Activated B cell treated with CpG ODN at 0.5 μM for 24 hours (primary cell): ENCODE data around the gene EIF3A. TPM values are rescaled to one million over a fixed set of nuclear protein-coding genes. Genes with fewer than 3 reads are reported as not detected.
"Not testable (repeated sequence)": the region's sequence is repeated elsewhere in the genome, so short reads cannot be mapped to it uniquely, and the experiment has no call there.

ENCODE experiments used
- ATAC-seq: fragments of 200-7000 bp; cut with Tn5 transposase; one replicate; pipeline ENCODE4 v1.10.0; 2021; ENCODE audit warnings: low read depth, mild to moderate bottlenecking, moderate library complexity
- CTCF ChIA-PET: fragments of 350-600 bp; sonication (Branson Sonifier 250); formaldehyde crosslinking; loops from one replicate; lab custom pipeline; 2021; ENCODE audit warnings: antibody characterized with exemption; lab: Charles Lee
- POLR2A ChIA-PET: fragments of 350-600 bp; sonication (Branson Sonifier 250); formaldehyde crosslinking; loops from one replicate; lab custom pipeline; 2021; ENCODE audit warnings: antibody characterized with exemption; lab: Charles Lee
- DNase-seq: peaks from one replicate; pipeline ENCODE4 v3.0.0; 2022
- H3K27ac Mint-ChIP-seq: one replicate; pipeline ENCODE4 v1.8.0; 2020; ENCODE audit warnings: mixed read lengths
- H3K27me3 Mint-ChIP-seq: one replicate; pipeline ENCODE4 v1.8.0; 2021; ENCODE audit warnings: mixed read lengths
- H3K36me3 Mint-ChIP-seq: one replicate; pipeline ENCODE4 v1.8.0; 2021; ENCODE audit warnings: low read depth, mixed read lengths
- H3K4me1 Mint-ChIP-seq: one replicate; pipeline ENCODE4 v1.8.0; 2021; ENCODE audit warnings: mixed read lengths
- H3K4me3 Mint-ChIP-seq: one replicate; pipeline ENCODE4 v1.8.0; 2020; ENCODE audit warnings: mild to moderate bottlenecking, mixed read lengths
- H3K9me3 Mint-ChIP-seq: one replicate; pipeline ENCODE4 v1.8.0; 2020; ENCODE audit warnings: mixed read lengths
- CTCF ChIP-seq: fragments of 200-600 bp; IDR thresholded peaks from one replicate; pipeline ENCODE4 v1.8.0; 2022; ENCODE audit warnings: antibody characterized with exemption, mild to moderate bottlenecking
- intact Hi-C: fragments of 100-400 bp; cut with micrococcal nuclease; formaldehyde crosslinking; loops from one replicate; pipeline ENCODE4 v1.15.1; 2024
- total RNA-seq: library from RNA; stranded (reverse); gene quantifications from 2 replicates; pipeline ENCODE4 v1.2.3, GENCODE V29; 2022

EIF3A gene
- total RNA-seq, 1 donor from 2014 or later = 114 TPM

- ChIA-PET CTCF (no interaction called here), POLR2A (interaction anchor here (0.6 to 1.1 kb wide), 2 partner anchors 10 to 40 kb away, joined by 3 read pairs; partner anchors contain the start of gene DENND10)
- no peak for TF ChIP-seq CTCF
- intact Hi-C loops = no loop called here
- no peaks in the 10 kb centered on the region for H3K4me1 Mint-ChIP-seq
- DNase-seq (no peak), ATAC-seq (no peak)
- no peaks in the 10 kb centered on the region for H3K9me3 Mint-ChIP-seq
- no peak overlapping the region for H3K27ac Mint-ChIP-seq
- no peak overlapping the region for H3K4me3 Mint-ChIP-seq
- no peaks in the 10 kb centered on the region for H3K27me3 Mint-ChIP-seq
- H3K36me3 Mint-ChIP-seq = peaks cover 37% of the 10 kb centered on the region
Measured at GRCh38 chr10:119113751-119114732, 33.4 kb upstream of the EIF3A start.

GRCh38 chr10:119112056-119112455 is 31.4 kb upstream of the EIF3A start:
- intact Hi-C loops = no loop called here
- CTCF ChIA-PET = no interaction called here

GRCh38 chr10:119107771-119108170 is 27.2 kb upstream of the EIF3A start:
- H3K27ac Mint-ChIP-seq, intact Hi-C loops: not testable (repeated sequence)

More at GRCh38 chr10:119112056-119112455, 31.4 kb upstream of the EIF3A start:
- no peak for ATAC-seq
- Mint-ChIP-seq H3K4me1 (no peaks in the 10 kb centered on the region), H3K27me3 (no peaks in the 10 kb centered on the region), H3K9me3 (no peaks in the 10 kb centered on the region), H3K36me3 (peaks cover 36% of the 10 kb centered on the region), H3K4me3 (no peak overlapping the region), H3K27ac (no peak overlapping the region)
- TF ChIP-seq CTCF = no peak
- no peak for DNase-seq
- POLR2A ChIA-PET = no interaction called here

GRCh38 chr10:119107106-119107505 is 26.5 kb upstream of the EIF3A start:
- CTCF ChIA-PET, H3K27ac Mint-ChIP-seq, intact Hi-C loops, H3K9me3 Mint-ChIP-seq, H3K4me3 Mint-ChIP-seq, POLR2A ChIA-PET, ATAC-seq, H3K27me3 Mint-ChIP-seq, DNase-seq: not testable (repeated sequence)
- peaks cover 21% of the 10 kb centered on the region for H3K36me3 Mint-ChIP-seq
- H3K4me1 Mint-ChIP-seq = peaks cover 16% of the 10 kb centered on the region

More at GRCh38 chr10:119107771-119108170, 27.2 kb upstream of the EIF3A start:
- POLR2A ChIA-PET, H3K27me3 Mint-ChIP-seq, H3K4me3 Mint-ChIP-seq, DNase-seq, ATAC-seq, H3K9me3 Mint-ChIP-seq, CTCF ChIA-PET: not testable (repeated sequence)
- Mint-ChIP-seq H3K36me3 (peaks cover 22% of the 10 kb centered on the region), H3K4me1 (peaks cover 13% of the 10 kb centered on the region)

- POLR2A ChIA-PET, H3K27ac Mint-ChIP-seq, H3K9me3 Mint-ChIP-seq, DNase-seq, intact Hi-C loops, H3K4me3 Mint-ChIP-seq, H3K27me3 Mint-ChIP-seq, ATAC-seq, CTCF ChIA-PET: not testable (repeated sequence)
- Mint-ChIP-seq H3K4me1 (peaks cover 16% of the 10 kb centered on the region), H3K36me3 (peaks cover 18% of the 10 kb centered on the region)
Measured at GRCh38 chr10:119105899-119106298, 25.3 kb upstream of the EIF3A start.

- Mint-ChIP-seq H3K9me3 (no peaks in the 10 kb centered on the region), H3K4me1 (peaks cover 16% of the 10 kb centered on the region), H3K27me3 (no peaks in the 10 kb centered on the region), H3K36me3 (peaks cover 16% of the 10 kb centered on the region), H3K27ac (no peak overlapping the region), H3K4me3 (peak overlapping the region; percentile 75)
- DNase-seq (no peak), ATAC-seq (no peak)
- TF ChIP-seq CTCF = no peak
- CTCF ChIA-PET = interaction anchor here (1.4 kb wide), 1 partner anchor 26 kb away, joined by 5 read pairs; no protein-coding TSS in a partner anchor
- intact Hi-C loops = no loop called here
- POLR2A ChIA-PET = interaction anchor here (0.5 to 2.1 kb wide), 4 partner anchors 14 to 303 kb away, joined by 3 to 13 read pairs (median 7); partner anchors contain the start of gene EIF3A
Measured at GRCh38 chr10:119105155-119105554, 24.5 kb upstream of the EIF3A start.
